Stomach (tissue), 9 donors: ENCODE measurements around the gene PSD4. TPM values are rescaled to one million over a fixed set of nuclear protein-coding genes. Genes with fewer than 3 reads are reported as not detected.

ENCODE experiments used
- DNase-seq, 2 donors: peaks; one replicate each; pipeline versions ENCODE4 v3.0.0 to v3.0.0-alpha.2; 2013 to 2019
- H3K27ac ChIP-seq, 5 donors: fragments of 200-600 bp in 4 of 5; sonication (generic) in 4 of 5; one replicate each; pipeline ENCODE4 v1.5.1; 2013 to 2019; ENCODE audit warnings: mild to moderate bottlenecking in 1 of 5, moderate library complexity in 1 of 5
- H3K27me3 ChIP-seq, 3 donors: fragments of 200-600 bp; sonication (generic); one replicate each; pipeline ENCODE4 v1.5.1; 2017 to 2019; ENCODE audit warnings: mixed run types in 1 of 3
- H3K36me3 ChIP-seq, 4 donors: fragments of 200-600 bp; sonication (generic); 1 replicate in 3 of 4; 2 replicates in 1 of 4; pipeline ENCODE4 v1.5.1; 2016 to 2019
- H3K4me1 ChIP-seq, 4 donors: fragments of 200-600 bp; sonication (generic); one replicate each; pipeline ENCODE4 v1.5.1; 2016 to 2019
- H3K4me3 ChIP-seq, 4 donors: fragments of 200-600 bp; sonication (generic) in 3 of 4; one replicate each; pipeline ENCODE4 v1.5.1; 2016 to 2019; ENCODE audit warnings: mild to moderate bottlenecking in 1 of 4
- H3K9me3 ChIP-seq, 4 donors: fragments of 200-600 bp; sonication (generic); one replicate each; pipeline ENCODE4 v1.5.1; 2016 to 2019
- CTCF ChIP-seq, 7 experiments: fragments of 450-650 bp in 4 of 7; fragments of 200-600 bp in 3 of 7; sonication (generic) in 3 of 7; IDR thresholded peaks; one replicate each; pipeline ENCODE4 v1.5.1; 2016 to 2019; ENCODE audit warnings: antibody characterized with exemption in 7 of 7, control low read depth in 2 of 7, mild to moderate bottlenecking in 1 of 7
- EP300 ChIP-seq: sonication (generic); formaldehyde crosslinking; IDR thresholded peaks from one replicate; pipeline ENCODE4 v1.6.1; 2017; ENCODE audit warnings: antibody characterized with exemption
- POLR2A ChIP-seq, 4 donors: fragments of 450-650 bp; IDR thresholded peaks; one replicate each; pipeline ENCODE4 v1.6.1; 2016; ENCODE audit warnings: antibody characterized with exemption in 4 of 4, control low read depth in 2 of 4, mild to moderate bottlenecking in 1 of 4, moderate library complexity in 1 of 4
- POLR2AphosphoS5 ChIP-seq, 3 donors: sonication (generic); formaldehyde crosslinking; IDR thresholded peaks; one replicate each; pipeline ENCODE4 v1.6.1; 2016; ENCODE audit warnings: antibody characterized with exemption in 3 of 3
- WGBS, 5 donors: extraction: QIAGEN DNeasy Blood & Tissue Kit in 3 of 5; methylation state at CpG; one replicate each; pipeline versions ENCODE4 v1.1.5 to v1.1.7; 2013 to 2018; 5-methylcytosine and 5-hydroxymethylcytosine counted together
- intact Hi-C: fragments of 100-400 bp; cut with DNase I; formaldehyde crosslinking; loops from one replicate; pipeline ENCODE4 v1.15.1; 2023; ENCODE audit warnings: low total_unique reads
- polyA plus RNA-seq, 3 donors: library from polyadenylated mRNA; stranded (reverse); fragments of 200-250 nt; gene quantifications; one replicate each; pipeline ENCODE4 v1.2.3, GENCODE V29; 2013
- total RNA-seq, 5 donors: library from RNA; depleted of rRNA; stranded (reverse); fragments of >200 nt; gene quantifications; one replicate each; pipeline versions ENCODE4 v1.1.0 to v1.2.3, GENCODE V29; 2014 to 2016
- donor health status: healthy with polysubstance abuse.
- donor health status: Bipolar disorder and iron deficiency.
- donor health status: healthy.

The PSD4 gene
- total and polyA plus RNA-seq, 8 donors: 19.9 to 146 (median 36.4) TPM

GRCh38 chr2:113171334-113172075 is 2.3 kb upstream of the PSD4 start:
- WGBS, 5 donors: 93 to 96% (median 93%) methylated on average over 8 of the region's 8 CpGs
- intact Hi-C loops: no loop called here
- DNase-seq: no peak

GRCh38 chr2:113172721-113173541 is 840 bp upstream of the PSD4 start:
- Histone ChIP-seq H3K27ac (peak overlapping the region in 3 of 5 donors; percentile 38 to 84 (median 77)), H3K36me3 (no peaks in the 10 kb centered on the region), H3K9me3 (no peaks in the 10 kb centered on the region), H3K27me3 (no peaks in the 10 kb centered on the region), H3K4me1 (peaks cover 8 to 36% (median 15%) of the 10 kb centered on the region in 4 donors), H3K4me3 (peak overlapping the region in 1 of 4 donors; percentile 48)
- no peak for DNase-seq
- 84 to 90% (median 88%) methylated on average over 16 of the region's 16 CpGs for WGBS, 5 donors
- intact Hi-C loops: no loop called here
- no peak for TF ChIP-seq CTCF (IDR thresholded peaks at IDR 0.05)
- TF ChIP-seq POLR2AphosphoS5 (IDR thresholded peaks at IDR 0.05): no peak
- no peak for TF ChIP-seq EP300
- TF ChIP-seq POLR2A (IDR thresholded peaks at IDR 0.05): no peak

More at GRCh38 chr2:113171334-113172075, 2.3 kb upstream of the PSD4 start:
- H3K9me3 ChIP-seq: no peaks in the 10 kb centered on the region
- no peak overlapping the region for H3K27ac ChIP-seq
- H3K4me1 ChIP-seq: peaks cover 17 to 42% (median 26%) of the 10 kb centered on the region in 4 donors
- TF ChIP-seq POLR2A (IDR thresholded peaks at IDR 0.05): no peak
- no peak for TF ChIP-seq CTCF (IDR thresholded peaks at IDR 0.05)
- TF ChIP-seq EP300: no peak
- no peak for TF ChIP-seq POLR2AphosphoS5 (IDR thresholded peaks at IDR 0.05)
- H3K36me3 ChIP-seq: no peaks in the 10 kb centered on the region
- no peak overlapping the region for H3K4me3 ChIP-seq
- no peaks in the 10 kb centered on the region for H3K27me3 ChIP-seq

DNA sequence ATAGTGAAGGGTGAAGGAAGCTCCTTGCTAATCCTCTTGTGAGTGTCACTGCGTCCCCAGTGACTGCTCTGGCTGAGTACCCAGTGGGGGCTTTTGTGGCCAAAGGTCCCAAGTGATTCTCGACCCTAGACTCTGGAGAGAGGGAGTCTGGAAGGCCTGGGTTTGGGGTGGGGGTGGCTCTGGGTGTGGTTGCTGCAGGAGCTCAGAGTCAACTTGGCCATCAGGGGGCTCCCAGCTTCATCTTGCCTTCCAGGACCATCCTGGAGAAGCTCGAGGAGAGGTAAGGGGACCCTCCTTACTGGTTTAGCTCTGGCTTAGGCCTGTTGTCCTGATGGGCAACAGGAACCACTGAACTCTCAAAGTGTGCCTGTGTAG is 592 bp downstream of the PSD4 start:
- TF ChIP-seq POLR2A (IDR thresholded peaks at IDR 0.05) (no peak), CTCF (IDR thresholded peaks at IDR 0.05) (no peak), POLR2AphosphoS5 (IDR thresholded peaks at IDR 0.05) (no peak), EP300 (no peak)
- Histone ChIP-seq H3K4me3 (peak overlapping the region; percentile 28 to 48 (median 42)), H3K27ac (peak overlapping the region; percentile 7 to 84 (median 53)), H3K27me3 (no peaks in the 10 kb centered on the region), H3K4me1 (peaks cover 8 to 45% (median 22%) of the 10 kb centered on the region in 4 donors), H3K36me3 (no peaks in the 10 kb centered on the region), H3K9me3 (no peaks in the 10 kb centered on the region)
- no peak for DNase-seq
- intact Hi-C loops: no loop called here
- 58 to 73% (median 62%) methylated on average over 3 of the region's 3 CpGs for WGBS, 5 donors

- peak; percentile 48 to 60 for DNase-seq
- no peaks in the 10 kb centered on the region for H3K36me3 ChIP-seq
- peak overlapping the region in 4 of 5 donors; percentile 38 to 84 (median 65) for H3K27ac ChIP-seq
- H3K27me3 ChIP-seq: no peaks in the 10 kb centered on the region
- peaks cover 9 to 52% (median 28%) of the 10 kb centered on the region in 4 donors for H3K4me1 ChIP-seq
- H3K4me3 ChIP-seq: peak overlapping the region; percentile 2 to 48 (median 42)
- H3K9me3 ChIP-seq: no peaks in the 10 kb centered on the region
- TF ChIP-seq POLR2AphosphoS5 (IDR thresholded peaks at IDR 0.05) (peak in 1 of 3 donors; percentile 9), POLR2A (IDR thresholded peaks at IDR 0.05) (no peak)
- 63 to 73% (median 70%) methylated on average over 8 of the region's 8 CpGs for WGBS, 5 donors
- intact Hi-C loops: no loop called here
Observed at GRCh38 chr2:113175042-113175628, 1.4 kb downstream of the PSD4 start.
